Ishikawa (cell line): ENCODE data around the gene SYT3.

Source experiments
- CEBPB ChIP-seq: IDR thresholded peaks from 2 replicates; pipeline ENCODE4 v1.6.1; 2012
- CREB1 ChIP-seq: IDR thresholded peaks from 2 replicates; pipeline ENCODE4 v1.6.1; 2012; ENCODE audit warnings: low read depth
- EGR1 ChIP-seq: IDR thresholded peaks from 2 replicates; pipeline ENCODE4 v1.6.1; 2012
- EP300 ChIP-seq: IDR thresholded peaks from 2 replicates; pipeline ENCODE4 v1.6.1; 2012; ENCODE audit warnings: borderline replicate concordance
- FOXM1 ChIP-seq: IDR thresholded peaks from 2 replicates; pipeline ENCODE4 v1.6.1; 2012; ENCODE audit warnings: low read depth, borderline replicate concordance
- MAX ChIP-seq: IDR thresholded peaks from 2 replicates; pipeline ENCODE4 v1.6.1; 2012
- NFIC ChIP-seq: IDR thresholded peaks from 2 replicates; pipeline ENCODE4 v1.6.1; 2012
- RAD21 ChIP-seq: IDR thresholded peaks from 2 replicates; pipeline ENCODE4 v1.6.1; 2012; ENCODE audit warnings: low read depth
- REST ChIP-seq: IDR thresholded peaks from 2 replicates; pipeline ENCODE4 v1.6.1; 2012; ENCODE audit warnings: low read depth, mild to moderate bottlenecking
- TAF1 ChIP-seq: IDR thresholded peaks from 2 replicates; pipeline ENCODE4 v1.6.1; 2012; ENCODE audit warnings: low read depth, mild to moderate bottlenecking
- TCF12 ChIP-seq: IDR thresholded peaks from 2 replicates; pipeline ENCODE4 v1.6.1; 2012; ENCODE audit warnings: low read depth
- TEAD4 ChIP-seq: IDR thresholded peaks from 2 replicates; pipeline ENCODE4 v1.6.1; 2012
- USF1 ChIP-seq: IDR thresholded peaks from 2 replicates; pipeline ENCODE4 v1.6.1; 2012
- YY1 ChIP-seq: IDR thresholded peaks from 2 replicates; pipeline ENCODE4 v1.6.1; 2012; ENCODE audit warnings: low read depth
- ZBTB7A ChIP-seq: IDR thresholded peaks from 2 replicates; pipeline ENCODE4 v1.6.1; 2012; ENCODE audit warnings: low read depth

Gene SYT3

GRCh38 chr19:50657222-50657669 is 17.6 kb upstream of the SYT3 start:
- TF ChIP-seq USF1 (no peak), YY1 (no peak), MAX (no peak), TEAD4 (no peak), RAD21 (no peak), FOXM1 (no peak), TCF12 (no peak), CREB1 (no peak), EP300 (no peak), TAF1 (no peak)

GRCh38 chr19:50654882-50655281 is 15.2 kb upstream of the SYT3 start:
- no peak for TF ChIP-seq EGR1
- TF ChIP-seq CEBPB = no peak
- TF ChIP-seq REST = no peak
- TF ChIP-seq TCF12 = no peak
- TF ChIP-seq USF1 = no peak
- TF ChIP-seq EP300 = no peak

GRCh38 chr19:50652722-50653121 is 13.0 kb upstream of the SYT3 start:
- TF ChIP-seq USF1 (no peak), TCF12 (no peak), NFIC (no peak), TAF1 (no peak), EP300 (no peak), FOXM1 (no peak), ZBTB7A (no peak)

GRCh38 chr19:50651174-50651573 is 11.5 kb upstream of the SYT3 start:
- TF ChIP-seq REST (no peak), TEAD4 (no peak), EP300 (no peak), CEBPB (no peak), CREB1 (no peak), NFIC (no peak)

GRCh38 chr19:50649433-50650391 is 10.0 kb upstream of the SYT3 start, which contains the start of gene C19orf81:
Gene C19orf81 (plus strand): TSS chr19:50649445. CDS start chr19:50649445, 0 bp downstream.
- TF ChIP-seq CREB1 (no peak), ZBTB7A (no peak), TCF12 (no peak), FOXM1 (no peak), EP300 (no peak), YY1 (no peak), NFIC (no peak), USF1 (no peak), MAX (no peak), TEAD4 (no peak), RAD21 (no peak), EGR1 (no peak), TAF1 (no peak), CEBPB (no peak), REST (no peak)
